NB4 (cell line): ENCODE data around the gene NRXN3.

Source experiments
- POLR2A ChIP-seq: IDR thresholded peaks from 2 replicates; pipeline ENCODE4 v1.6.1; 2011; ENCODE audit warnings: mild to moderate bottlenecking; ENCODE audit not compliant: insufficient read length; ENCODE audit errors: extremely low read depth
- TF ChIP-seq, protein P1 (sequence below): IDR thresholded peaks from one replicate; pipeline ENCODE4 v1.5.1; 2012; ENCODE audit warnings: low read depth, low read length

DNA sequence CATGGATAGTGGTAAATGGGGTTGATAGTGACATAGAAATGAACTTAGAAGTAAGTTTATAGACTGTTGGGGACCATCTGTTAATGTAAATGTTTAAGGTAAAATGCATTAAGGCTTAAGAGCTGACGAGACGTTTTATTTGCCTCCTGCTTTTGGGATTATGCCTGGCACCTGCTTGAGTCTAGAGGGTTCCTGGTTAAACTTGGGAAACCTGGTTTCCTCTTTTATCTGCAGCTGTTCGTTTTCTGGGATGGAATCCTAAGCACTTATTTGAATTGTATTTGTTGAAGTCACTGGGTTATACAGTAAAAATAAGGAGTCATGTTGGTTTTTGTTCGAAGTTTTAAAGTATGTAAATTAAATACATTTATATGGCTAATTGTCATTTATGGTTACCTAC lies 914.7 kb downstream of the NRXN3 start:
- TF ChIP-seq, protein P1, sequence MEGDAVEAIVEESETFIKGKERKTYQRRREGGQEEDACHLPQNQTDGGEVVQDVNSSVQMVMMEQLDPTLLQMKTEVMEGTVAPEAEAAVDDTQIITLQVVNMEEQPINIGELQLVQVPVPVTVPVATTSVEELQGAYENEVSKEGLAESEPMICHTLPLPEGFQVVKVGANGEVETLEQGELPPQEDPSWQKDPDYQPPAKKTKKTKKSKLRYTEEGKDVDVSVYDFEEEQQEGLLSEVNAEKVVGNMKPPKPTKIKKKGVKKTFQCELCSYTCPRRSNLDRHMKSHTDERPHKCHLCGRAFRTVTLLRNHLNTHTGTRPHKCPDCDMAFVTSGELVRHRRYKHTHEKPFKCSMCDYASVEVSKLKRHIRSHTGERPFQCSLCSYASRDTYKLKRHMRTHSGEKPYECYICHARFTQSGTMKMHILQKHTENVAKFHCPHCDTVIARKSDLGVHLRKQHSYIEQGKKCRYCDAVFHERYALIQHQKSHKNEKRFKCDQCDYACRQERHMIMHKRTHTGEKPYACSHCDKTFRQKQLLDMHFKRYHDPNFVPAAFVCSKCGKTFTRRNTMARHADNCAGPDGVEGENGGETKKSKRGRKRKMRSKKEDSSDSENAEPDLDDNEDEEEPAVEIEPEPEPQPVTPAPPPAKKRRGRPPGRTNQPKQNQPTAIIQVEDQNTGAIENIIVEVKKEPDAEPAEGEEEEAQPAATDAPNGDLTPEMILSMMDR, result no peak
- TF ChIP-seq POLR2A, result no peak
